ENCODE results near the gene BCAT1. TPM values are rescaled to one million over a fixed set of nuclear protein-coding genes. Genes with fewer than 3 reads are reported as not detected.

BCAT1 gene
- total and polyA plus RNA-seq, 9 of the 15 experiments (the other 6 are each of a cell fraction or from before 2014, with no cell fraction given): 38.5 to 157 (median 66.8) TPM

DNA sequence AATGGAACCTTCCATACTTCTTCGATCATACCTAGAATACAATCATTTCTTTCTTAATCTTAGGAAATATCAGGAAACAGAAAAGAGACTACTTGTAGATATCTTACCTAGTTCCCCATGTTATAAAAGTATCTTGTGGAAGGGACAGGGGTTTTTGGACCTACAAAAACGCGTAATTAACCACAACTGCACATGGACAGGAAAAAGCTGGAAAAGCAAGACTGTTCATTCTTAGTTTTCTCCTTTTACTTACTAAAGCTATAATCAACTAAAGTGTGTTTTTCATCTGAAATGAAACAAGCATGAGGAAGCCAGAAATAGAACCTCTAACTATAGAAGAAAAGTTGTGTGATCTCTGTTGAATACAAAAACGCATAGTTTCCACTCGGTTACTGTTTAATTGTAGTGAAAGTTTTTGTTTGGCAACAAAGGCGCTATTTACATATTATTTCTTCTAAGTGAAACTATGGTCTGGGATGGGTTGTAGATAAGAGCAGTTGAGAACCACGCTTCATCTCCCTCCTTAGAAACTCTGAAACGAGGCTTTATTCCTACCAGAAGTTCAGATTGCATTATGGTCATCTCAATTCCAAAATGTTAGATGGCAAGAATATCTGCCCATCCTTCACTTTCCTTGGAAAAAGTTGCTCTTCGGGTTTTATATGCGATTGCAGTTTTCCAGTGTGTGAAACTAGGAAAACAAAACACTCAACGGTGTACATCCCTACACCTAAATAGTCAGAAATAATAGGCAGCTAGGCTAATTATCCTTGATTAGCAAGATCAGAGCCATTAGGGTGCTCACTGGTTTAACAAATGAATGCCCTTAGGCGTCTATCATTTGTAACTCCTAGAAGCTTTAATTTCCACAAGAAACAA, 1.1 kb downstream of the BCAT1 start (continued):
- TF ChIP-seq NELFE (IDR thresholded peaks at IDR 0.05; ENCODE audit: insufficient read depth, insufficient read length) (no peak), STAT5A (IDR thresholded peaks at IDR 0.05; ENCODE audit: borderline replicate concordance, low read length) (no peak), TOE1 (IDR thresholded peaks at IDR 0.05; ENCODE audit: borderline replicate concordance) (no peak), TOE1 (CRISPR knock-in tag; IDR thresholded peaks at IDR 0.05; ENCODE audit: borderline replicate concordance, low read depth) (no peak), BACH1 (tag; IDR thresholded peaks at IDR 0.05) (no peak), ZNF197 (CRISPR knock-in tag; IDR thresholded peaks at IDR 0.05; ENCODE audit: low read depth) (0 out of 2 replicates have a peak, but pooled peaks have one; percentile 34), HSF4 (CRISPR knock-in tag; IDR thresholded peaks at IDR 0.05; ENCODE audit: borderline replicate concordance) (no peak), ZNF589 (CRISPR knock-in tag; IDR thresholded peaks at IDR 0.05; ENCODE audit: low read depth) (no peak), ARID2 (IDR thresholded peaks at IDR 0.05) (no peak), FOXJ3 (CRISPR knock-in tag; IDR thresholded peaks at IDR 0.05) (no peak), TRIM24 (IDR thresholded peaks at IDR 0.05) (no peak), MEF2D (tag; conservative IDR thresholded peaks at IDR 0.05; ENCODE audit: low read depth) (no peak)
- TF ChIP-seq, protein P1, sequence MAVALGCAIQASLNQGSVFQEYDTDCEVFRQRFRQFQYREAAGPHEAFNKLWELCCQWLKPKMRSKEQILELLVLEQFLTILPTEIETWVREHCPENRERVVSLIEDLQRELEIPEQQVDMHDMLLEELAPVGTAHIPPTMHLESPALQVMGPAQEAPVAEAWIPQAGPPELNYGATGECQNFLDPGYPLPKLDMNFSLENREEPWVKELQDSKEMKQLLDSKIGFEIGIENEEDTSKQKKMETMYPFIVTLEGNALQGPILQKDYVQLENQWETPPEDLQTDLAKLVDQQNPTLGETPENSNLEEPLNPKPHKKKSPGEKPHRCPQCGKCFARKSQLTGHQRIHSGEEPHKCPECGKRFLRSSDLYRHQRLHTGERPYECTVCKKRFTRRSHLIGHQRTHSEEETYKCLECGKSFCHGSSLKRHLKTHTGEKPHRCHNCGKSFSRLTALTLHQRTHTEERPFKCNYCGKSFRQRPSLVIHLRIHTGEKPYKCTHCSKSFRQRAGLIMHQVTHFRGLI (CRISPR knock-in tag; IDR thresholded peaks at IDR 0.05): no peak
- TF ChIP-seq, protein P2, sequence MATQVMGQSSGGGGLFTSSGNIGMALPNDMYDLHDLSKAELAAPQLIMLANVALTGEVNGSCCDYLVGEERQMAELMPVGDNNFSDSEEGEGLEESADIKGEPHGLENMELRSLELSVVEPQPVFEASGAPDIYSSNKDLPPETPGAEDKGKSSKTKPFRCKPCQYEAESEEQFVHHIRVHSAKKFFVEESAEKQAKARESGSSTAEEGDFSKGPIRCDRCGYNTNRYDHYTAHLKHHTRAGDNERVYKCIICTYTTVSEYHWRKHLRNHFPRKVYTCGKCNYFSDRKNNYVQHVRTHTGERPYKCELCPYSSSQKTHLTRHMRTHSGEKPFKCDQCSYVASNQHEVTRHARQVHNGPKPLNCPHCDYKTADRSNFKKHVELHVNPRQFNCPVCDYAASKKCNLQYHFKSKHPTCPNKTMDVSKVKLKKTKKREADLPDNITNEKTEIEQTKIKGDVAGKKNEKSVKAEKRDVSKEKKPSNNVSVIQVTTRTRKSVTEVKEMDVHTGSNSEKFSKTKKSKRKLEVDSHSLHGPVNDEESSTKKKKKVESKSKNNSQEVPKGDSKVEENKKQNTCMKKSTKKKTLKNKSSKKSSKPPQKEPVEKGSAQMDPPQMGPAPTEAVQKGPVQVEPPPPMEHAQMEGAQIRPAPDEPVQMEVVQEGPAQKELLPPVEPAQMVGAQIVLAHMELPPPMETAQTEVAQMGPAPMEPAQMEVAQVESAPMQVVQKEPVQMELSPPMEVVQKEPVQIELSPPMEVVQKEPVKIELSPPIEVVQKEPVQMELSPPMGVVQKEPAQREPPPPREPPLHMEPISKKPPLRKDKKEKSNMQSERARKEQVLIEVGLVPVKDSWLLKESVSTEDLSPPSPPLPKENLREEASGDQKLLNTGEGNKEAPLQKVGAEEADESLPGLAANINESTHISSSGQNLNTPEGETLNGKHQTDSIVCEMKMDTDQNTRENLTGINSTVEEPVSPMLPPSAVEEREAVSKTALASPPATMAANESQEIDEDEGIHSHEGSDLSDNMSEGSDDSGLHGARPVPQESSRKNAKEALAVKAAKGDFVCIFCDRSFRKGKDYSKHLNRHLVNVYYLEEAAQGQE (IDR thresholded peaks at IDR 0.05; ENCODE audit: borderline replicate concordance): no peak
- TF ChIP-seq, protein P2 (CRISPR knock-in tag; IDR thresholded peaks at IDR 0.05; ENCODE audit: low read depth): no peak
